ENCODE results near the gene DGKD.

Gene DGKD

GRCh38 chr2:233490831-233491230 is 136.5 kb downstream of the DGKD start:
- H3K9me3 ChIP-seq (ENCODE audit: insufficient read depth, low read length), result no peaks in the 10 kb centered on the region
- no peaks in the 10 kb centered on the region for H4K20me1 ChIP-seq (ENCODE audit: insufficient read depth, low read length)
- H3K27ac ChIP-seq (ENCODE audit: low read length), result no peak overlapping the region
- no peaks in the 10 kb centered on the region for H3K79me2 ChIP-seq (ENCODE audit: low read length)
- no peaks in the 10 kb centered on the region for H3K27me3 ChIP-seq (ENCODE audit: low read depth, low read length)
- H2AFZ ChIP-seq (ENCODE audit: low read depth, low read length), result no peak overlapping the region
- H3K36me3 ChIP-seq (replicated peaks; ENCODE audit: low read depth, low read length), result no peaks in the 10 kb centered on the region
- H3K4me3 ChIP-seq (ENCODE audit: low read length), result no peak overlapping the region
- no peak for TF ChIP-seq EZH2phosphoT487 (IDR thresholded peaks at IDR 0.05; ENCODE audit: low read depth)
- TF ChIP-seq CTCF (IDR thresholded peaks at IDR 0.05; ENCODE audit: low read depth, low read length), result no peak
- no peaks in the 10 kb centered on the region for H3K4me1 ChIP-seq (ENCODE audit: low read length)
- no peak overlapping the region for H3K9ac ChIP-seq (ENCODE audit: low read length)
- H3K4me2 ChIP-seq (ENCODE audit: low read length), result no peak overlapping the region

- H3K36me3 ChIP-seq (replicated peaks; ENCODE audit: low read depth, low read length), result no peaks in the 10 kb centered on the region
- no peaks in the 10 kb centered on the region for H3K9me3 ChIP-seq (ENCODE audit: insufficient read depth, low read length)
- H3K4me2 ChIP-seq (ENCODE audit: low read length), result no peak overlapping the region
- no peak overlapping the region for H3K4me3 ChIP-seq (ENCODE audit: low read length)
- no peaks in the 10 kb centered on the region for H3K79me2 ChIP-seq (ENCODE audit: low read length)
- no peaks in the 10 kb centered on the region for H3K27me3 ChIP-seq (ENCODE audit: low read depth, low read length)
- no peak overlapping the region for H3K27ac ChIP-seq (ENCODE audit: low read length)
- H2AFZ ChIP-seq (ENCODE audit: low read depth, low read length), result no peak overlapping the region
- no peaks in the 10 kb centered on the region for H3K4me1 ChIP-seq (ENCODE audit: low read length)
- H4K20me1 ChIP-seq (ENCODE audit: insufficient read depth, low read length), result no peaks in the 10 kb centered on the region
- no peak overlapping the region for H3K9ac ChIP-seq (ENCODE audit: low read length)
- TF ChIP-seq EZH2phosphoT487 (IDR thresholded peaks at IDR 0.05; ENCODE audit: low read depth) (no peak), CTCF (IDR thresholded peaks at IDR 0.05; ENCODE audit: low read depth, low read length) (no peak)
These were observed 137.0 kb downstream of the DGKD start for GRCh38 chr2:233491326-233491725.

GRCh38 chr2:233492078-233492477 is 137.8 kb downstream of the DGKD start:
- H2AFZ ChIP-seq (ENCODE audit: low read depth, low read length), result no peak overlapping the region
- TF ChIP-seq CTCF (IDR thresholded peaks at IDR 0.05; ENCODE audit: low read depth, low read length) (no peak), EZH2phosphoT487 (IDR thresholded peaks at IDR 0.05; ENCODE audit: low read depth) (no peak)
- no peak overlapping the region for H3K27ac ChIP-seq (ENCODE audit: low read length)
- H3K9me3 ChIP-seq (ENCODE audit: insufficient read depth, low read length), result no peaks in the 10 kb centered on the region
- H4K20me1 ChIP-seq (ENCODE audit: insufficient read depth, low read length), result no peaks in the 10 kb centered on the region
- no peak overlapping the region for H3K4me2 ChIP-seq (ENCODE audit: low read length)
- H3K27me3 ChIP-seq (ENCODE audit: low read depth, low read length), result no peaks in the 10 kb centered on the region
- no peaks in the 10 kb centered on the region for H3K79me2 ChIP-seq (ENCODE audit: low read length)
- H3K9ac ChIP-seq (ENCODE audit: low read length), result no peak overlapping the region
- H3K4me3 ChIP-seq (ENCODE audit: low read length), result no peak overlapping the region
- H3K36me3 ChIP-seq (replicated peaks; ENCODE audit: low read depth, low read length), result no peaks in the 10 kb centered on the region
- no peaks in the 10 kb centered on the region for H3K4me1 ChIP-seq (ENCODE audit: low read length)

- Histone ChIP-seq H3K4me3 (ENCODE audit: low read length) (no peak overlapping the region), H3K27ac (ENCODE audit: low read length) (no peak overlapping the region), H3K36me3 (replicated peaks; ENCODE audit: low read depth, low read length) (no peaks in the 10 kb centered on the region), H3K9ac (ENCODE audit: low read length) (no peak overlapping the region), H3K27me3 (ENCODE audit: low read depth, low read length) (no peaks in the 10 kb centered on the region), H3K4me1 (ENCODE audit: low read length) (no peaks in the 10 kb centered on the region), H3K79me2 (ENCODE audit: low read length) (no peaks in the 10 kb centered on the region), H2AFZ (ENCODE audit: low read depth, low read length) (no peak overlapping the region), H3K4me2 (ENCODE audit: low read length) (no peak overlapping the region), H4K20me1 (ENCODE audit: insufficient read depth, low read length) (no peaks in the 10 kb centered on the region), H3K9me3 (ENCODE audit: insufficient read depth, low read length) (no peaks in the 10 kb centered on the region)
- TF ChIP-seq CTCF (IDR thresholded peaks at IDR 0.05; ENCODE audit: low read depth, low read length) (no peak), EZH2phosphoT487 (IDR thresholded peaks at IDR 0.05; ENCODE audit: low read depth) (no peak)
These were observed 138.5 kb downstream of the DGKD start for GRCh38 chr2:233492751-233493150.

All from OCI-LY3 (cell line).